ENCODE data around the gene COL6A3.

GRCh38 chr2:237296756-237297155 is 117.2 kb downstream of the COL6A3 start:
- TF ChIP-seq CTCF (optimal IDR thresholded peaks at IDR 0.05 in 1 of 3, IDR thresholded peaks at IDR 0.05 in 1 of 3, conservative IDR thresholded peaks at IDR 0.05 in 1 of 3; ENCODE audit: extremely low read depth in 1 of 3, insufficient read depth in 2 of 3, low read length in 3 of 3) (no peak), EZH2 (IDR thresholded peaks at IDR 0.05; ENCODE audit: low read length) (no peak)
